Endothelial cell of umbilical vein (primary cell): ENCODE results near the gene KDM5C. TPM values are rescaled to one million over a fixed set of nuclear protein-coding genes. Genes with fewer than 3 reads are reported as not detected.

ENCODE experiments used
- BruUV-seq: library from RNA; stranded (reverse); fragments of 400-500 nt; replicated peaks from 2 replicates; lab custom pipeline; 2021; lab: Mats Ljungman, UMichigan
- CTCF ChIA-PET: fragments of 300-600, 350-600 bp; sonication (Branson Sonifier 250); formaldehyde crosslinking; loops from one replicate; lab custom pipeline; 2021; ENCODE audit warnings: antibody characterized with exemption, inconsistent platforms; lab: Charles Lee
- POLR2A ChIA-PET: fragments of 300-600, 350-600 bp; sonication (Branson Sonifier 250); formaldehyde crosslinking; loops from one replicate; lab custom pipeline; 2021; ENCODE audit warnings: antibody characterized with exemption, inconsistent platforms; lab: Charles Lee
- DNase-seq: peaks from one replicate; pipeline ENCODE4 v3.0.0-alpha.2; 2011; ENCODE audit warnings: low read depth, low spot score
- FAIRE-seq: peaks from 2 replicates; lab custom pipeline; 2011; peaks lifted over from hg19 to GRCh38; lab: Jason Lieb, UNC
- H2AFZ ChIP-seq: 2 replicates; pipeline ENCODE4 v1.6.0; 2012; ENCODE audit warnings: low read depth, low read length, control low read depth, inconsistent platforms
- H3K27ac ChIP-seq: 2 replicates; pipeline ENCODE4 v1.5.1; 2011; ENCODE audit warnings: low read depth, mild to moderate bottlenecking, control low read depth, low read length, moderate library complexity; ENCODE audit not compliant: insufficient read depth
- H3K27me3 ChIP-seq, 2 experiments: 2 replicates each; pipeline versions ENCODE4 v1.6.0 to v1.6.1; 2011; ENCODE audit warnings: low read length in 2 of 2, mixed read lengths in 1 of 2; ENCODE audit not compliant: control insufficient read depth in 2 of 2, insufficient read depth in 2 of 2
- H3K36me3 ChIP-seq, 2 experiments: 2 replicates in 1 of 2; 3 replicates in 1 of 2; pipeline ENCODE4 v1.5.1; 2011; ENCODE audit warnings: low read length in 2 of 2, mild to moderate bottlenecking in 1 of 2, moderate library complexity in 1 of 2; ENCODE audit not compliant: control insufficient read depth in 2 of 2, insufficient read depth in 2 of 2; ENCODE audit errors: extremely low read depth in 1 of 2
- H3K4me1 ChIP-seq: 3 replicates; pipeline ENCODE4 v1.5.1; 2011; ENCODE audit warnings: mild to moderate bottlenecking, low read length; ENCODE audit not compliant: control insufficient read depth, insufficient read depth; ENCODE audit errors: extremely low read depth
- H3K4me2 ChIP-seq: 2 replicates; pipeline ENCODE4 v1.6.1; 2011; ENCODE audit warnings: low read length, control low read depth, mixed read lengths; ENCODE audit not compliant: insufficient read depth
- H3K4me3 ChIP-seq, 3 experiments: fragments of 200-600 bp in 1 of 3; sonication (generic), shearing (Covaris generic) in 1 of 3; replicated peaks in 1 of 3; 2 replicates each; pipeline ENCODE4 v1.5.1; 2011 to 2016; ENCODE audit warnings: control low read depth in 3 of 3, low read length in 3 of 3, mild to moderate bottlenecking in 2 of 3, inconsistent platforms in 1 of 3, low read depth in 1 of 3, moderate library complexity in 1 of 3; ENCODE audit not compliant: insufficient read depth in 1 of 3
- H3K79me2 ChIP-seq: 2 replicates; pipeline ENCODE4 v1.6.0; 2012; ENCODE audit warnings: low read length, inconsistent platforms; ENCODE audit not compliant: control insufficient read depth, insufficient read depth
- H3K9ac ChIP-seq: replicated peaks from 2 replicates; pipeline ENCODE3; 2011; ENCODE audit warnings: low read length, control low read depth; ENCODE audit not compliant: insufficient read depth; ENCODE audit errors: extremely low read depth
- H3K9me1 ChIP-seq: replicated peaks from 3 replicates; pipeline ENCODE4 v1.6.0; 2011; ENCODE audit warnings: mild to moderate bottlenecking, low read length; ENCODE audit not compliant: control insufficient read depth, insufficient read depth; ENCODE audit errors: extremely low read depth
- H3K9me3 ChIP-seq: replicated peaks from 2 replicates; pipeline ENCODE4 v1.5.1; 2012; ENCODE audit warnings: low read length, inconsistent platforms; ENCODE audit not compliant: control insufficient read depth, insufficient read depth
- H4K20me1 ChIP-seq: replicated peaks from 2 replicates; pipeline ENCODE3; 2011; ENCODE audit warnings: mild to moderate bottlenecking, low read length; ENCODE audit not compliant: control insufficient read depth, insufficient read depth; ENCODE audit errors: extremely low read depth
- CTCF ChIP-seq, 2 donors: IDR thresholded peaks; 1 replicate in 1 of 2; 2 replicates in 1 of 2; pipeline ENCODE4 v1.5.1; 2011; ENCODE audit warnings: low read length in 2 of 2, mild to moderate bottlenecking in 2 of 2, moderate library complexity in 2 of 2, control low read depth in 1 of 2, inconsistent platforms in 1 of 2, low read depth in 1 of 2; ENCODE audit not compliant: insufficient read depth in 1 of 2; ENCODE audit errors: extremely low read depth in 1 of 2
- EZH2 ChIP-seq: IDR thresholded peaks from 2 replicates; pipeline ENCODE4 v1.6.1; 2012; ENCODE audit warnings: borderline replicate concordance, low read depth, mild to moderate bottlenecking, moderate library complexity, low read length, inconsistent platforms; ENCODE audit not compliant: severe bottlenecking
- FOS ChIP-seq: IDR thresholded peaks from 2 replicates; pipeline ENCODE4 v1.6.1; 2011; ENCODE audit warnings: mild to moderate bottlenecking, low read length, moderate library complexity, borderline replicate concordance; ENCODE audit not compliant: insufficient read depth
- GATA2 ChIP-seq: IDR thresholded peaks from 2 replicates; pipeline ENCODE4 v1.7.0; 2011; ENCODE audit warnings: low read depth, mild to moderate bottlenecking, moderate library complexity, mixed read lengths, low read length; ENCODE audit not compliant: insufficient read length, insufficient read depth
- JUN ChIP-seq: IDR thresholded peaks from 2 replicates; pipeline ENCODE4 v1.6.1; 2011; ENCODE audit warnings: borderline replicate concordance, low read depth; ENCODE audit not compliant: insufficient read length, insufficient read depth
- MAX ChIP-seq: IDR thresholded peaks from 2 replicates; pipeline ENCODE4 v1.6.1; 2011; ENCODE audit not compliant: insufficient read depth, insufficient read length
- MYC ChIP-seq: IDR thresholded peaks from one replicate; pipeline ENCODE4 v1.6.1; 2011; ENCODE audit warnings: mild to moderate bottlenecking, low read depth, low read length
- POLR2A ChIP-seq: IDR thresholded peaks from 2 replicates; pipeline ENCODE4 v1.6.1; 2012; ENCODE audit warnings: low read depth, mild to moderate bottlenecking, control low read depth, low read length
- POLR2AphosphoS5 ChIP-seq: IDR thresholded peaks from 2 replicates; pipeline ENCODE4 v1.6.1; 2012; ENCODE audit warnings: low read depth, mild to moderate bottlenecking, control low read depth, low read length, moderate library complexity; ENCODE audit not compliant: insufficient read depth
- dilution Hi-C: fragments of 300-500 bp; cut with MboI; formaldehyde crosslinking; loops from one replicate; pipeline ENCODE4 v1.15.0; 2019; ENCODE audit warnings: low sequenced_read_pairs; ENCODE audit not compliant: extremely low pct_ligation_motif_present
- intact Hi-C: fragments of 100-400 bp; cut with micrococcal nuclease; formaldehyde crosslinking; loops from one replicate; pipeline ENCODE4 v1.10.0; 2022
- polyA plus RNA-seq, 4 experiments: library from polyadenylated mRNA; depleted of rRNA in 3 of 4; stranded (reverse) in 3 of 4; unstranded in 1 of 4; fragments of >200 nt; gene quantifications; 2 replicates each; pipeline versions ENCODE4 v1.2.1 to v1.2.3, GENCODE V29; 2011 to 2012; ENCODE audit warnings: missing spikeins in 1 of 4
- total RNA-seq: library from RNA; stranded (reverse); gene quantifications from 2 replicates; pipeline ENCODE4 v1.2.3, GENCODE V29; 2021

KDM5C gene
- total and polyA plus RNA-seq, 2 donors (not counting 3 experiments of a cell fraction or from before 2014, with no cell fraction given): 44.7 to 78.7 TPM

- H3K9me3 ChIP-seq: no peaks in the 10 kb centered on the region
- POLR2A ChIA-PET: no interaction called here
- H3K4me3 ChIP-seq: no peak overlapping the region
- H4K20me1 ChIP-seq: no peaks in the 10 kb centered on the region
- FAIRE-seq (no peak), DNase-seq (no peak)
- TF ChIP-seq MAX (no peak), MYC (no peak), EZH2 (no peak), GATA2 (no peak), FOS (no peak), POLR2A (no peak), POLR2AphosphoS5 (no peak), CTCF (IDR thresholded peaks at IDR 0.05; ENCODE audit: extremely low read depth in 1 of 2, insufficient read depth in 1 of 2, low read depth in 1 of 2, low read length in 2 of 2) (no peak), JUN (no peak)
- H3K4me2 ChIP-seq: no peak overlapping the region
- H3K27ac ChIP-seq: no peak overlapping the region
- CTCF ChIA-PET: no interaction called here
- no peaks in the 10 kb centered on the region for H3K79me2 ChIP-seq
- no peaks in the 10 kb centered on the region for H3K4me1 ChIP-seq
- no peaks in the 10 kb centered on the region for H3K9me1 ChIP-seq
- intact Hi-C loops (no loop called here), dilution Hi-C loops (no loop called here)
- H3K9ac ChIP-seq: no peak overlapping the region
- H3K27me3 ChIP-seq: no peaks in the 10 kb centered on the region
- H3K36me3 ChIP-seq: peaks cover 0 to 2% of the 10 kb centered on the region in 2 experiments
- no TSS peak for BruUV-seq
- no peak overlapping the region for H2AFZ ChIP-seq
Observed at GRCh38 chrX:53234484-53234883, 9.5 kb upstream of the KDM5C start.
